OCI-LY1 (cell line): ENCODE results near the gene DHRS3.
"Not testable (repeated sequence)": the region's sequence is repeated elsewhere in the genome, so short reads cannot be mapped to it uniquely, and the experiment has no call there.

Source experiments
- H2AFZ ChIP-seq: fragments of 200-600 bp; sonication (generic), shearing (Covaris generic); 2 replicates; pipeline ENCODE4 v1.6.0; 2014; ENCODE audit warnings: antibody characterized with exemption, mild to moderate bottlenecking, low read length
- H3F3A ChIP-seq: fragments of 200-600 bp; sonication (generic), shearing (Covaris generic); 2 replicates; pipeline ENCODE4 v1.6.0; 2014; ENCODE audit warnings: mild to moderate bottlenecking, antibody characterized with exemption, low read length, moderate library complexity; ENCODE audit not compliant: insufficient read depth
- H3K27ac ChIP-seq: fragments of 200-600 bp; sonication (generic); 2 replicates; pipeline ENCODE4 v1.5.1; 2014; ENCODE audit warnings: low read length, mixed run types, mild to moderate bottlenecking, low read depth; ENCODE audit not compliant: poor library complexity, severe bottlenecking
- H3K27me3 ChIP-seq: fragments of 200-600 bp; sonication (generic); 2 replicates; pipeline ENCODE4 v1.6.0; 2014; ENCODE audit warnings: antibody characterized with exemption, mild to moderate bottlenecking, low read length, moderate library complexity; ENCODE audit not compliant: insufficient read depth
- H3K36me3 ChIP-seq: fragments of 200-600 bp; sonication (generic); 2 replicates; pipeline ENCODE4 v1.6.1; 2014; ENCODE audit warnings: mild to moderate bottlenecking, antibody characterized with exemption, low read length, moderate library complexity, mixed read lengths; ENCODE audit not compliant: insufficient read depth
- H3K4me1 ChIP-seq: fragments of 200-600 bp; sonication (generic); 2 replicates; pipeline ENCODE4 v1.5.1; 2014; ENCODE audit warnings: mild to moderate bottlenecking, low read length, moderate library complexity; ENCODE audit not compliant: insufficient read depth, severe bottlenecking
- H3K4me2 ChIP-seq: fragments of 200-600 bp; sonication (generic), shearing (Covaris generic); 2 replicates; pipeline ENCODE4 v1.6.1; 2014; ENCODE audit warnings: low read length
- H3K4me3 ChIP-seq: fragments of 200-600 bp; sonication (generic); 2 replicates; pipeline ENCODE4 v1.5.1; 2014; ENCODE audit warnings: low read length, low read depth, mild to moderate bottlenecking, mixed read lengths; ENCODE audit not compliant: poor library complexity, severe bottlenecking
- H3K79me2 ChIP-seq: fragments of 200-600 bp; shearing (Covaris generic); 2 replicates; pipeline ENCODE4 v1.6.1; 2016; ENCODE audit warnings: mixed run types, low read length, mixed read lengths; ENCODE audit not compliant: insufficient read depth
- H3K9ac ChIP-seq: fragments of 200-600 bp; sonication (generic), shearing (Covaris generic); 2 replicates; pipeline ENCODE4 v1.6.1; 2014; ENCODE audit warnings: mild to moderate bottlenecking, low read length, mixed read lengths
- H3K9me2 ChIP-seq: fragments of 200-600 bp; sonication (generic), shearing (Covaris generic); 2 replicates; pipeline ENCODE4 v1.6.1; 2014; ENCODE audit warnings: low read depth, mild to moderate bottlenecking, low read length, mixed read lengths
- H3K9me3 ChIP-seq: fragments of 200-600 bp; shearing (Covaris generic); 2 replicates; pipeline ENCODE4 v1.6.1; 2014; ENCODE audit warnings: low read length, mixed read lengths
- H4K20me1 ChIP-seq: fragments of 200-600 bp; sonication (generic), shearing (Covaris generic); 2 replicates; pipeline ENCODE4 v1.6.0; 2016; ENCODE audit warnings: mild to moderate bottlenecking, low read length; ENCODE audit not compliant: insufficient read depth
- CTCF ChIP-seq: fragments of 200-600 bp; sonication (generic), shearing (Covaris generic); IDR thresholded peaks from 2 replicates; pipeline ENCODE4 v1.5.1; 2017; ENCODE audit warnings: mild to moderate bottlenecking, antibody characterized with exemption, low read length, moderate library complexity, mixed read lengths
- EZH2 ChIP-seq: fragments of 200-600 bp; sonication (generic), shearing (Covaris generic); IDR thresholded peaks from 2 replicates; pipeline ENCODE4 v1.8.0; 2017; ENCODE audit warnings: borderline replicate concordance, mixed run types, mild to moderate bottlenecking, antibody characterized with exemption, low read length, moderate library complexity, mixed read lengths

The DHRS3 gene

GRCh38 chr1:12540580-12541273, 77.3 kb downstream of the DHRS3 start:
- Histone ChIP-seq H4K20me1 (no peaks in the 10 kb centered on the region), H3K79me2 (no peaks in the 10 kb centered on the region), H3K9ac (no peak overlapping the region), H3K9me2 (no peaks in the 10 kb centered on the region), H3K36me3 (no peaks in the 10 kb centered on the region), H3K4me3 (no peak overlapping the region), H3K4me1 (no peaks in the 10 kb centered on the region), H3F3A (no peaks in the 10 kb centered on the region), H3K27me3 (no peaks in the 10 kb centered on the region; the same call in 1 of the 2 replicates), H3K27ac (no peak overlapping the region), H3K4me2 (no peak overlapping the region), H2AFZ (no peak overlapping the region), H3K9me3 (no peaks in the 10 kb centered on the region; the same call in 1 of the 2 replicates)
- TF ChIP-seq CTCF, result no peak
- no peak for TF ChIP-seq EZH2

GRCh38 chr1:12539705-12540579, 78.1 kb downstream of the DHRS3 start:
- no peaks in the 10 kb centered on the region for H3F3A ChIP-seq
- no peak overlapping the region for H2AFZ ChIP-seq
- H3K79me2 ChIP-seq, result no peaks in the 10 kb centered on the region
- no peaks in the 10 kb centered on the region; the same call in 1 of the 2 replicates for H3K9me3 ChIP-seq
- H3K4me1 ChIP-seq, result no peaks in the 10 kb centered on the region
- no peak overlapping the region for H3K4me2 ChIP-seq
- TF ChIP-seq EZH2 (no peak), CTCF (no peak)
- no peaks in the 10 kb centered on the region for H4K20me1 ChIP-seq
- H3K27ac ChIP-seq, result no peak overlapping the region
- H3K9me2 ChIP-seq, result no peaks in the 10 kb centered on the region
- no peak overlapping the region for H3K9ac ChIP-seq
- no peak overlapping the region for H3K4me3 ChIP-seq
- no peaks in the 10 kb centered on the region; the same call in 1 of the 2 replicates for H3K27me3 ChIP-seq
- no peaks in the 10 kb centered on the region for H3K36me3 ChIP-seq

GRCh38 chr1:12539320-12539704, 78.7 kb downstream of the DHRS3 start:
- Histone ChIP-seq H3K4me2 (no peak overlapping the region), H3K4me1 (no peaks in the 10 kb centered on the region), H2AFZ (no peak overlapping the region), H3K9me3 (no peaks in the 10 kb centered on the region; the same call in 1 of the 2 replicates), H3K79me2 (no peaks in the 10 kb centered on the region), H3K9ac (no peak overlapping the region), H3K27ac (no peak overlapping the region), H3K27me3 (no peaks in the 10 kb centered on the region; the same call in 1 of the 2 replicates), H3K36me3 (no peaks in the 10 kb centered on the region), H3F3A (no peaks in the 10 kb centered on the region), H3K9me2 (no peaks in the 10 kb centered on the region), H3K4me3 (no peak overlapping the region), H4K20me1 (no peaks in the 10 kb centered on the region)
- TF ChIP-seq EZH2 (no peak), CTCF (no peak)

GRCh38 chr1:12538536-12538935, 79.5 kb downstream of the DHRS3 start:
- not testable (repeated sequence) for H3K9me2 ChIP-seq, H2AFZ ChIP-seq, H3K9me3 ChIP-seq, H3K9ac ChIP-seq, H4K20me1 ChIP-seq, H3K36me3 ChIP-seq, H3K4me2 ChIP-seq, H3K27me3 ChIP-seq, H3K27ac ChIP-seq, H3K79me2 ChIP-seq, H3K4me3 ChIP-seq, H3K4me1 ChIP-seq, H3F3A ChIP-seq
